SK-N-SH treated with all-trans-retinoic acid at 6 μM for 48 hours (cell line): ENCODE measurements around the gene CDK5RAP2.

Experiments used
- ATAC-seq: fragments of 200-7000 bp; cut with Tn5 transposase; 3 replicates; pipeline ENCODE4 v1.9.1; 2020; ENCODE audit warnings: mild to moderate bottlenecking, moderate library complexity
- ARNTL ChIP-seq: fragments of 450-650 bp; formaldehyde crosslinking; IDR thresholded peaks from 2 replicates; pipeline ENCODE4 v1.5.0; 2020; ENCODE audit warnings: low read depth, mild to moderate bottlenecking, moderate library complexity, borderline replicate concordance
- BACH2 ChIP-seq: fragments of 250-450 bp; sonication (Bioruptor Pico); IDR thresholded peaks from 2 replicates; pipeline ENCODE4 v1.9.0; 2021; ENCODE audit warnings: mild to moderate bottlenecking, borderline replicate concordance
- CREB5 ChIP-seq: fragments of 250-450 bp; sonication (Bioruptor Pico); IDR thresholded peaks from 2 replicates; pipeline ENCODE4 v1.5.1; 2020; ENCODE audit warnings: low read depth, mild to moderate bottlenecking, moderate library complexity
- CSDC2 ChIP-seq: fragments of 250-450 bp; sonication (Bioruptor Pico); IDR thresholded peaks from 2 replicates; pipeline ENCODE4 v1.5.0; 2020; ENCODE audit warnings: mild to moderate bottlenecking, moderate library complexity
- CSRNP3 ChIP-seq: fragments of 250-450 bp; sonication (Bioruptor Pico); IDR thresholded peaks from 2 replicates; pipeline ENCODE4 v1.5.1; 2021; ENCODE audit warnings: mild to moderate bottlenecking, moderate library complexity
- GLIS3 ChIP-seq: fragments of 250-450 bp; sonication (Bioruptor Pico); IDR thresholded peaks from 2 replicates; pipeline ENCODE4 v1.5.0; 2020; ENCODE audit warnings: mild to moderate bottlenecking, moderate library complexity
- ISL1 ChIP-seq: fragments of 250-450 bp; sonication (Bioruptor Pico); IDR thresholded peaks from 2 replicates; pipeline ENCODE4 v2.1.2; 2022; ENCODE audit warnings: mild to moderate bottlenecking, moderate library complexity
- OSR1 ChIP-seq: fragments of 250-450 bp; sonication (Bioruptor Pico); IDR thresholded peaks from 2 replicates; pipeline ENCODE4 v1.8.0; 2022; ENCODE audit warnings: moderate library complexity, mild to moderate bottlenecking, inconsistent platforms
- PATZ1 ChIP-seq: fragments of 250-450 bp; sonication (Bioruptor Pico); IDR thresholded peaks from 2 replicates; pipeline ENCODE4 v1.8.0; 2020; ENCODE audit warnings: mild to moderate bottlenecking, moderate library complexity, borderline replicate concordance
- POU6F1 ChIP-seq: fragments of 250-450 bp; sonication (Bioruptor Pico); IDR thresholded peaks from 2 replicates; pipeline ENCODE4 v1.8.0; 2021; ENCODE audit warnings: low read depth, mild to moderate bottlenecking, moderate library complexity, borderline replicate concordance
- PPARA ChIP-seq: fragments of 250-450 bp; sonication (Bioruptor Pico); IDR thresholded peaks from 2 replicates; pipeline ENCODE4 v1.5.0; 2020; ENCODE audit warnings: mild to moderate bottlenecking, borderline replicate concordance
- RARB ChIP-seq: fragments of 250-450 bp; sonication (Bioruptor Pico); IDR thresholded peaks from 2 replicates; pipeline ENCODE4 v1.8.0; 2021; ENCODE audit warnings: mild to moderate bottlenecking, moderate library complexity
- SNAI2 ChIP-seq: fragments of 250-450 bp; sonication (Bioruptor Pico); IDR thresholded peaks from 2 replicates; pipeline ENCODE4 v1.5.0; 2020; ENCODE audit warnings: mild to moderate bottlenecking, moderate library complexity
- TCF4 ChIP-seq: fragments of 250-450 bp; sonication (Bioruptor Pico); IDR thresholded peaks from 2 replicates; pipeline ENCODE4 v1.8.0; 2021; ENCODE audit warnings: mild to moderate bottlenecking, moderate library complexity, borderline replicate concordance
- TSHZ2 ChIP-seq: fragments of 250-450 bp; sonication (Bioruptor Pico); IDR thresholded peaks from 2 replicates; pipeline ENCODE4 v1.5.0; 2020; ENCODE audit warnings: mild to moderate bottlenecking, moderate library complexity
- ZC3H10 ChIP-seq: fragments of 250-450 bp; sonication (Bioruptor Pico); IDR thresholded peaks from 2 replicates; pipeline ENCODE4 v1.5.1; 2021; ENCODE audit warnings: mild to moderate bottlenecking, moderate library complexity
- ZFP3 ChIP-seq: fragments of 250-450 bp; sonication (Bioruptor Pico); IDR thresholded peaks from 2 replicates; pipeline ENCODE4 v1.5.0; 2020; ENCODE audit warnings: mild to moderate bottlenecking, moderate library complexity
- ZFP30 ChIP-seq: fragments of 450-650 bp; formaldehyde crosslinking; IDR thresholded peaks from 2 replicates; pipeline ENCODE4 v1.5.0; 2022; ENCODE audit warnings: mild to moderate bottlenecking, moderate library complexity
- ZNF565 ChIP-seq: fragments of 450-650 bp; formaldehyde crosslinking; conservative IDR thresholded peaks from 2 replicates; pipeline ENCODE4 v1.5.0; 2020; ENCODE audit warnings: low read depth, mild to moderate bottlenecking, moderate library complexity
- ZNF70 ChIP-seq: fragments of 450-650 bp; formaldehyde crosslinking; IDR thresholded peaks from 2 replicates; pipeline ENCODE4 v1.5.0; 2020; ENCODE audit warnings: mild to moderate bottlenecking, moderate library complexity

The CDK5RAP2 gene

GRCh38 chr9:120384925-120385272, 195.1 kb downstream of the CDK5RAP2 start:
- TF ChIP-seq CSRNP3 = no peak
- TF ChIP-seq PATZ1 (CRISPR knock-in tag) = no peak
- TF ChIP-seq RARB = no peak
- no peak for TF ChIP-seq BACH2
- no peak for TF ChIP-seq POU6F1
- no peak for TF ChIP-seq CSDC2 (CRISPR knock-in tag)
- TF ChIP-seq, all 23 proteins: peak for 0
- no peak for ATAC-seq

GRCh38 chr9:120383999-120384924, 195.7 kb downstream of the CDK5RAP2 start:
- peak; percentile 38; the same call in 1 of the 3 replicates for ATAC-seq
- no peak for TF ChIP-seq OSR1 (CRISPR knock-in tag)
- TF ChIP-seq ZFP30 (CRISPR knock-in tag) = no peak
- no peak for TF ChIP-seq PPARA
- TF ChIP-seq TSHZ2 (CRISPR knock-in tag) = no peak
- no peak for TF ChIP-seq GLIS3
- no peak for TF ChIP-seq ZNF70 (CRISPR knock-in tag)
- no peak for TF ChIP-seq ZFP3 (CRISPR knock-in tag)
- no peak for TF ChIP-seq ARNTL
- TF ChIP-seq PATZ1 (CRISPR knock-in tag) = no peak
- TF ChIP-seq ISL1 (CRISPR knock-in tag) = no peak
- TF ChIP-seq ZC3H10 = no peak
- TF ChIP-seq TCF4 (CRISPR knock-in tag) = no peak

GRCh38 chr9:120383611-120383998, 196.4 kb downstream of the CDK5RAP2 start:
- ATAC-seq = no peak
- TF ChIP-seq SNAI2 (CRISPR knock-in tag) (no peak), ZFP3 (CRISPR knock-in tag) (no peak), BACH2 (no peak), POU6F1 (no peak), CSDC2 (CRISPR knock-in tag) (no peak), ARNTL (no peak), GLIS3 (no peak), OSR1 (CRISPR knock-in tag) (no peak), ZFP30 (CRISPR knock-in tag) (no peak), CREB5 (CRISPR knock-in tag) (no peak), PPARA (no peak), TSHZ2 (CRISPR knock-in tag) (no peak), ZNF565 (CRISPR knock-in tag) (no peak), ZNF70 (CRISPR knock-in tag) (no peak)
